KOPT-K1 (cell line): Measurements from ENCODE around the gene TECTB.

Source experiments
- H3K27ac ChIP-seq: fragments of 200-600 bp; sonication (generic); 2 replicates; pipeline ENCODE4 v1.5.1; 2016; ENCODE audit warnings: antibody characterized with exemption, mild to moderate bottlenecking, low read depth, low read length; ENCODE audit not compliant: poor library complexity, severe bottlenecking
- H3K36me3 ChIP-seq: fragments of 200-600 bp; sonication (generic); 2 replicates; pipeline ENCODE4 v1.5.1; 2017; ENCODE audit warnings: antibody characterized with exemption, mild to moderate bottlenecking, low read length, moderate library complexity; ENCODE audit not compliant: insufficient read depth
- H3K9me3 ChIP-seq: fragments of 200-600 bp; sonication (generic); 2 replicates; pipeline ENCODE4 v1.5.1; 2017; ENCODE audit warnings: antibody characterized with exemption, low read length, mild to moderate bottlenecking; ENCODE audit not compliant: insufficient read depth, poor library complexity, severe bottlenecking

Gene TECTB

DNA sequence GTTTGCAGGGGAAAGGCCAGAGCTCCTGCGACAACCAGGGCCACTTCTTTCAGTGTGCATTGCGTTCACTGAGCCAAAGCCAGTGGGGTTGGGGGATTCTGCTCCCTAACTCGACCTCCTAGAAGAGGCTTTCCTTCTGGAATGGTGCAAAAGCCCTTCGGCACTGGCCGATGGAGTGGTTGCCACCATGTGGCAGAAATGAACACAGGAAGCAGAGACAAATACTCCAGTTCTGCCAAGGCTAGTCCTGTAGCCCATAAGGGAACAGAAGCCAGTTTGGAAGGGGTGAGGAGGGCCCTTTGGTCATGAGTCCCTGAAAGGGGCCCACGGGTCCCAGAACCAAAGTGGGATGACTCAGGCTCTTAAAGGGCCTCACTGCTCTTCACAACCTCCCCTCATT, 61.1 kb downstream of the TECTB start:
- Histone ChIP-seq H3K27ac (no peak overlapping the region), H3K9me3 (no peaks in the 10 kb centered on the region), H3K36me3 (no peaks in the 10 kb centered on the region)

DNA sequence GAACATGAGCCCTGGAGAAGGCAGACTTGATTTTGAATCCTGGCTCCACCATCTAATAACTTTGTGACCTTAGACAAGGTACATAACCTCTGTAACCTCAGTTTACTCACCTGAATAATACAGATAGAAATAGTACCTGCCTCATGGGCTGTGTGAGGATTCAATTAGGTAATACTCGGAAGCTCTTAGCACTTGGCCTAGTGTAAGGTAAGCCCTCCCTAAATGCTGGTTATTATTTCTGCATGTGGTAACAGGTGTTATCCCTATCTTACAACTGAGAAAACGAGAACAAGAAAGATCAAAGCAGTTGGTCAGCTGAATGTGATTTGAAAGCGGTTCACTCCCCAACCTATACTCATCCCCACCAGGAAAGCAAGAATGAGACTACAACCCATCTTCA, 62.0 kb downstream of the TECTB start:
- no peaks in the 10 kb centered on the region for H3K36me3 ChIP-seq
- H3K27ac ChIP-seq, result no peak overlapping the region
- no peaks in the 10 kb centered on the region for H3K9me3 ChIP-seq

DNA sequence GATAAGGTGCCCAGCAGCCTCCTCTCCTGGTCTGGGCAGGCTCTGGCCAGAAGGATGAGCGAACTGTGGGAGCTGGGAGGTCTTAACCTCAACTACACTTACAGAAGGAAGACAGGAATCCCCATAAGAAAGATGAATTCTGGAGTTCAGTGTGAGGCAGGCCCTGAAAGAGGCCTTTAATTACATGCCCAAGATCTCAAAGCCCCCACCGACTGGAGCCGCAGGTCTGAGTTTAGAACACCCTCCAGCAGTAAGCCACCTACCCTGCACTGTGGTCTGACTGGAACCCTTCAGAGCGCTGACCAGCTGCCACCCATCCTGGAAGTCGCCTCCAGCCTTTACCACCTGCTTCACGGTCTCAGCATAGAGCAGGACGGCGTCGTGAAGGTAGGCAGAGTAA, 62.5 kb downstream of the TECTB start:
- no peak overlapping the region for H3K27ac ChIP-seq
- no peaks in the 10 kb centered on the region for H3K36me3 ChIP-seq
- no peaks in the 10 kb centered on the region for H3K9me3 ChIP-seq

DNA sequence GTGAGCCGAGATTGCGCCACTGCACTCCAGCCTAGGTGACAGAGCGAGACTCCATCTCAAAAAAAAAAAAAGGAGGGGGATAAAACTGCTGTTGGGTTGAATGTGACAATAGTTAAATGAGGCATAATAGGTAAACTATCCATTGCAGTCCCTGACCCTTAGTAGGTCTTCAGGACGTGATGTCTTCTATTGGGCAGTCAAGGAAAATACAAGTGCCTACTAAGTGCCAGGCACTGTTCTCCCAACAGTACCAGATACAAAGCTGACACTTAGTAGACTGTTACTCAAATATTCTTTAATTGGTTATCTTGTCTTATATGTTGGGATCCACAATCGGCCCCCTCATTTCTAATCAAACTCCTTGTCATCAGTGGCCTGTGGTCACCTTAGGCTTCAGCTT, 63.6 kb downstream of the TECTB start:
- no peaks in the 10 kb centered on the region for H3K9me3 ChIP-seq
- H3K36me3 ChIP-seq, result no peaks in the 10 kb centered on the region
- no peak overlapping the region for H3K27ac ChIP-seq

DNA sequence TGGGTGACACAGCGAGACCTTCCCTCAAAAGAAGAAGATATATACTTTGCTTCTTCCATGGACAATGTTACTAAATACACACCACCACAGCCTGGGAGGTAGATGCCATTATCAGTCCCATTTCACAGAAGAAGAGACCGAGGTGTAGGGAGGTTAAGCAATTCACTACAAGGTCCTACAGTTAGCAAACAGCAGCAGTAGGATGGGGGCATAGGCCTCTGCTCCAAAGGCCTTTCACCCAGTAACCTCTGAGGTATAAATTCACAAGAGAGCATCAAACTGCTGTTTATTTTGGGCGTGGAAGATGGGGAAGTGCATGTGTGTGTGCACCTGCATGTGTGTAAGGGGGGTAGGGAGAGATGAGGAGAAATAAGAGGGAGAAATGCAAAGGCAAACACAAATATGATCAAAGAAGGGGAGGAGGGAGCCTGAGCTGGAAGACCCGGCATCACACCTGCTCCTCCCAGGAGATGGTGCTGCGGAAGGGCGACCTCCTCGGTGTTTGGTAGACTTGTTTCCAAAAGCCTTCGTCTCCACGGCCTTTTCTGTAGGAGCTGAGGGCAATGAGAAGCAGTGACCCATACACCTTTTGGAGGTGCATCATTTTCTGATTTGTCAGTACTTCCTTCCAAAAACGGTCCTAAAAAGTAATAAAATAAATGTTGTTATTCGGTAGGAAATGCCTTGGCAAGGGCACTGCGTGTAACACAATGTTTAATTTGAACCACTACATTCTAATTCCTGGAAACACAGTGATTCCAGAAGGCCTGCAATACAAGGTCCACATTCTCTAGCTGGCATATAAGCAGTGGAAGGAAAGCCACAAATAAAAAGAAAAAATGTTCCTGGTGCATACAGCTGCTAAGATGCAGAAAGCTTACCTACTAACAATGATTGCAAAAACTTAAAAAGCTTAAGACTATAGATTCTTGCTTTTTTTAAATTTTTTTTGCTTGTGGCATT, 64.8 kb downstream of the TECTB start:
- Histone ChIP-seq H3K9me3 (no peaks in the 10 kb centered on the region), H3K36me3 (no peaks in the 10 kb centered on the region), H3K27ac (no peak overlapping the region)

DNA sequence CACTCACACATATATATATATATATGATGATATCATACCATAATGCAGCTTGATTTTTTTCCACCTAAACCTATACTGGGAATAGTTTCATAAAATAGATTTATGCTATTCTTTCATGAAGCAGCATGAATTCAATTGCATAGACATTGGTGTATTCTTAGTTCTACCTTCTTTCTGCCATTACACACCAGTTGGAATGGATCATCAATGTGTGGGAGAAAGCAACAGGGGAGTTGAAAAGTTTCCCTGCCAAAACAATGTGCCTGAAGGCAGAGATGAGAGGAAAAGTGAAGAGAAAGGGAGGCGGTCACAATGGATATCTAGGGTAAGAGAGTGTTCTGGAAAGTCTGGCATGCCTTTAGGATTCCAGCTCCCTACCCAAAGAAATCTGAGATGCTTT, 65.6 kb downstream of the TECTB start:
- Histone ChIP-seq H3K36me3 (no peaks in the 10 kb centered on the region), H3K9me3 (no peaks in the 10 kb centered on the region), H3K27ac (no peak overlapping the region)

DNA sequence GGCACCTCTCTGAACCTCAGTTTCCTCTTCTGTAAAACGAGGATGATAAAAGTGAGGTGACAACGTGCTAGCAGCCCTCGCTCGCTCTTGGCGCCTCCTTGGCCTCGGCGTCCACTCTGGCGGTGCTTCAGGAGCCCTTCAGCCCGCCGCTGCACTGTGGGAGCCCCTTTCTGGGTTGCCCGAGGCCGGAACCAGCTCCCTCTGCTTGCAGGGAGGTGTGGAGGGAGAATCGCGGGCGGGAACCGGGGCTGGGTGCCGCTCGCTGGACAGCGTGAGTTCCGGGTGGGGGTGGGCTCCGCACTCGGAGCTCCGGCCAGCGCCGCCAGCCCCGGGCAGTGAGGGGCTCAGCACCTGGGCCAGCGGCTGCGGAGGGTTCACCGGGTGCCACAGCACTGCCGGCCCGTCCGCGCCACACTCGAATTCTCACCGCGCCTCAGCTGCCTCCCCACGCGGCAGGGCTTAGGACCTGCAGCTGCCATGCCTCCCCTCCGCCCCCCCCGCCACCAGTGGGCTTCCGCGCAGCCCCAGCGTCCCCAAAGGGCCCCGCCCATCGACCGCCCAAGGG, 66.4 kb downstream of the TECTB start:
- no peaks in the 10 kb centered on the region for H3K9me3 ChIP-seq
- H3K27ac ChIP-seq, result no peak overlapping the region
- no peaks in the 10 kb centered on the region for H3K36me3 ChIP-seq

DNA sequence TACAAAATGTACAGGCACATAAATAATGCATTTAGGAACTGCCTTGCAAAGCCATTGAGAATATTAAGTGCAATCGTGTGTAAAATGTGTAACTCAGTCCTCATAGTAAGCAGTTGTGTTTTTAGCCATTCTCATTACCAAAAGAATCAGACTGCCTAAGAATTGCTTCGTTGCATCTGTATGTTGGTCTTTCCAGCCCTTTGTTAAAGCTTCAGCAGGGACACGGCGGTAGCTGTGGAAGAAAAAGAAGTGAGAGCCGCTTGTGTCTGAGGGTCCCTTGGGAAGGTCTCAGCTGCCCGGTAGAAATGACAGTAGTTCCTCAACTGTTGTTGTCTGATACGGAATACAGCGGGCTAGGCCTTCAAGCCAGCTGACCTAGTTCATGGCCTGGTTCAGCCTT, 67.9 kb downstream of the TECTB start:
- H3K36me3 ChIP-seq, result no peaks in the 10 kb centered on the region
- H3K27ac ChIP-seq, result no peak overlapping the region
- H3K9me3 ChIP-seq, result no peaks in the 10 kb centered on the region

DNA sequence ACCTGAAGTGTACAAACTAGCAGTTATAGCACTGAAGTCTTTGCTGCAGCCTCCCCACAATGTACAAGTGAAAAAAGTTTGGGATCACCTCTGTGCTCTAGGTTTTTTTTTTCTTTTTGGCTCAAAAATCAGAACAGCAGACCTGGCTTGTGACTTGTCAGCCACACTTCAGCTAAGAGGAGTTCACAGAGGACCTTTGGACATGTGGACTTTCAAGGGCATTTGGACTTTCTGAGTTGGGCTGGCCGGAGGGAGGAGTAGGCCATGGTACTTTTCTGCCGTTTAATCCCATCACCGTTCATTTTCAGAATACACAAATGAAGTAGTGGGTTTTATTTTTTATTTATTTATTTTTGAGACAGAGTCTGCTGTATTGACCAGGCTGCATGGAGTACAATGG, 68.8 kb downstream of the TECTB start:
- H3K9me3 ChIP-seq, result no peaks in the 10 kb centered on the region
- H3K36me3 ChIP-seq, result no peaks in the 10 kb centered on the region
- H3K27ac ChIP-seq, result no peak overlapping the region

DNA sequence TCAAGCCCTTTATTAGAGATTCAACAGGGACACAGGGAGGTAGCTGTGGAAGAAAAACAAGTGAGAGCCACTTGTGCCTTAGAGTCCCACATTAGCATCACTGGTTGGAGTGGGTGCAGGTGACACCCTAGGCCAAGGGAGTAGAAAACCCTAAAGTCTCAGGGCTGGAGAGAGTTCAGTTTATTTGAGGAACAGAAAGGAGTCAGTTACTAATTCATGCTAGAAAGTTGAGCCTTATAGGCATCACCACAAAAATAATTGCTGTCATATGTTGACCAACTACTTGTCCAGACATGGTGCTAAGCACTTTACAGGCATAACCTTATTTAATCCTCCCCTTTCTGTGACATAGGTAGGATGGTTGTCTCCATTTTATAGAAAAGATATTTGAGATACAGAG, 69.8 kb downstream of the TECTB start:
- Histone ChIP-seq H3K9me3 (no peaks in the 10 kb centered on the region), H3K27ac (no peak overlapping the region), H3K36me3 (no peaks in the 10 kb centered on the region)
